NCI-H774 (cell line): Measurements from ENCODE around the gene CYP2A6.
"Not testable (repeated sequence)": the region's sequence is repeated elsewhere in the genome, so short reads cannot be mapped to it uniquely, and the experiment has no call there.

Source experiments
- DNase-seq: peaks from one replicate; lab custom pipeline; 2025; lab: John Stamatoyannopoulos, UW

The CYP2A6 gene

GRCh38 chr19:40846722-40847121 lies 3.5 kb downstream of the CYP2A6 start:
- DNase-seq: not testable (repeated sequence)

DNA sequence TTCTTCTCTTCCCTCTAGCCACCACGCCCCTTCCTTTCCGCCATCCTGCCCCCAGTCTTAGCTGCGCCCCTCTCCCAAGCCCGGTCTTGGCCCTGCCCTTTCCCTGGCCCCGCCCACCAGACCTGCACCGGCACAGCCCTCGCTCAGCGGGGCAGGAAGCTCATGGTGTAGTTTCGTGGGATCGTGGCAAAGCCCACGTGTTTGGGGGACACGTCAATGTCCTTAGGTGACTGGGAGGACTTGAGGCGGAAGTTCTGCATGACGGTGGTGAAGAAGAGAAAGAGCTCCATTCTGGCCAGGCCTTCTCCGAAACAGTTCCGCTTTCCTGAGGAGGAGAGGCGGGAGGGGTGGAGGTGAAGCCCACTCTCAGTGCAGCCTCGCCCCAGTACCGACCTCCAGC lies 6.6 kb downstream of the CYP2A6 start:
- not testable (repeated sequence) for DNase-seq

- DNase-seq: not testable (repeated sequence)
Measured at GRCh38 chr19:40842997-40843652, 7.1 kb downstream of the CYP2A6 start.

DNA sequence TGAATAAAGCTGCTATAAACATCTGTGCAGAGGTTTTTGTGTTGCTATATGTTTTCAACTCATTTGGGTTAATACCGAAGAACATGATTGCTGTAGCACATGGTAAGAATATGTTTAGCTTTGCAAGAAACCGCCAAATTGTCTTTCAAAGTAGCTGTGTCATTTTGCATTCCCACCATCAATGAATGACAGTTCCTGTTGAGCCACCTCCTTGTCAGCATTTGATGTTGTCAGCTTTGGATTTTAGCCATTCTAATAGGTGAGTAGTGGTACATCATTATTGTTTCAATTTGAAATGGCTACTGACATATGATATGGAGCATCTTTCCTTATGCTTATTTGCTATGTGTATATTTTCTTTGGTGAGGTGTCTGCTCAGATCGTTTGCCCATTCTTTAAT lies 8.2 kb downstream of the CYP2A6 start:
- DNase-seq: not testable (repeated sequence)

DNA sequence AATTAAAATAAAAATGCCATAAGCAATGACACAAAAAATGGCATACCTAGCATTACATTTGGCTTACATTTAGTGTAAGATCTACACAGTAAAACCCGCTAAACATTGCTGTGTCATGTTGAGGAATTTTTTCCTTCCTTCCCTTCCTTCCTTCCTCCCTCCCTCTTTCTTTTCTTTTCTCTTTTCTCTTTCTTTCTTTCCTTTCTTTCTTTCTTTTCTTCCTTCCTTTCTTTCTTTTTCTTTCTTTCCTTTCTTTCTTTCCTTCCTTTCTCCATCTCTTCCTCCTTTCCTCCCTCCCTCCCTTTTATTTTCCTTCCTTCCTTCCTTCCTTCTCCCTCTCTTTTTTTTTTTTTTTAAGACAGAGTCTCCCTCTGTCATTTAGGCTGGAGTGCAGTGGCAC lies 11.8 kb downstream of the CYP2A6 start:
- DNase-seq: not testable (repeated sequence)

DNA sequence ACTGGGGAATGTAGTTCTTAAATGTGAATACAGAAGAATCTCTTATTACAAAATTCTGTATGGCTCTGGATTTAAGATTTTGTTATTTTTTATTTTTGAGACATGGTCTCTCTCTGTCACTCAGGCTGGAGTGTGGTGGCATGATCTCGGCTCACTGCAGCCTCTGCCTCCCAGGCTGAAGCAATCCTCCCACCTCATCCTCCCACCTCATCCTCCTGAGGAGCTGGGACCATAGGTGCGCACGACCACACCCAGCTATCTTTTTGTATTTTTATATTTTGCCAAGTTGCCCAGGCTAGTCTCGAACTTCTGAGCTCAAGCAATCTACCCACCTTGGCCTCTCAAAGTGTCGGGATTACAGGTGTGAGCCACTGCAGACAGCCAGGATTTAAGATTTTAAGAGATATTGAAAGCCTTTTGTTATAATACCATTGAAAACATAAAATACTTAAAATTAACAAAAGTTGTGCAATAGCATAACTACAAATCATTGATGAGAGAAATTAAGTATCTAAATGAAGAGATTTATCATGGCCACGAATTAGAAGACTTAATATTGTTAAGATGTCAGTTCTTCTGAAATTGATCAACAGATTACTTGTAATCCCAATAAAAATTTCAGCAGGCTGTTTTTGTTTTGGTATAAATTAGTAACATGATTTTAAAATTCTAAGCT lies 13.4 kb downstream of the CYP2A6 start:
- DNase-seq: no peak

DNA sequence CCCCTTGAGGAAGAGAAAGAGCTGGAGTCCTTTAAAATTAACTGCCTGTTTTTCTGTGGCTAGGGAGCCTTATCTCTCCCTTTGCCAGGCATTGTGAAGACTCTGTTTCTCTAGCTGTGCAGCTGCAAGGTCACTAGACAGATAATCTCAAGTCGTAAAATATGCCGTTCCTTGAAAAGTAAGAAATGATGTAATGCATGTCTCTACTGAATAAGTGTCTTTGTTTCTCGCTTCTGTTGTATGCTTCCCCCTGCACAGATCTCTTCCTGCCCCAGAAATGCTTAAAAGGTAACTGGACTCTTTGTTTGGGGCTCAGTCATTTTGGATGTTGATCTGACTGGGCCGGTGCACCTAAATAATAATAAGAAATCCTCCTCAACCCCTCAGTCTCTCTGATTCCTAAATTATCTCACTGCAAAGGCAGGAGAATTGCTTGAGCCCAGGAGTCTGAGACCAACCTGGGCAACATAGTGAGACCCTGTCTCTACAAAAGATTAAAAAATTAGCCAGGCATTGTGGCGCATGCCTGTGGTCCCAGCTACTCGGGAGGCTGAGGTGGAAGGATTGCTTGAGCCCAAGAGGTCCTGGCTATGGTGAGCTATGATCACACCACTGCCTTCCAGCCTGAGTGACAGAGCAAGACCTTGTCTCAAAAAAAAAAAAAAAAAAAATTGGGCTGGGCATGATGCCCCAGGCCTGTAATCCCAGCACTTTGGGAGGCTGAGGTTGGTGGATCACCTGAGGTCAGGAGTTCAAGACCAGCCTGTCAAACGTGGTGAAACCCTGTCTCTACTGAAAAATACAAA lies 16.3 kb downstream of the CYP2A6 start:
- DNase-seq: not testable (repeated sequence)

DNA sequence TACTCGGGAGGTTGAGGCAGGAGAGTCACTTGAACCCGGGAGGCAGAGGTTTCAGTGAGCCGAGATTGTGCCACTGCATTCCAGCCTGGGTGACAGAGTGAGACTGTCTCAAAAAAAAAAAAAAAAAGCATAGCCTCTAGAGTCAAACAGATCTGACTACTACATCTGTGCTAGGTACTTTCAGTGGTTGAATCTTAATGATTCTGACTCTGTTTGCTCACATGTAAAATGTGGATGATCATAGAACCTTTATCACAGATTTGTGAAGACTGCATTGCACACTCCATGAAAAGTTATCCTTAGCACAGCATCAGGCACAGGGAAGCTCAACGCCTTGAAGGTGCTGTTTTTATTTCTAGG lies 17.8 kb downstream of the CYP2A6 start:
- DNase-seq: not testable (repeated sequence)

GRCh38 chr19:40831502-40832430 lies 18.5 kb downstream of the CYP2A6 start:
- DNase-seq: no peak

GRCh38 chr19:40830741-40831140 lies 19.5 kb downstream of the CYP2A6 start:
- not testable (repeated sequence) for DNase-seq

DNA sequence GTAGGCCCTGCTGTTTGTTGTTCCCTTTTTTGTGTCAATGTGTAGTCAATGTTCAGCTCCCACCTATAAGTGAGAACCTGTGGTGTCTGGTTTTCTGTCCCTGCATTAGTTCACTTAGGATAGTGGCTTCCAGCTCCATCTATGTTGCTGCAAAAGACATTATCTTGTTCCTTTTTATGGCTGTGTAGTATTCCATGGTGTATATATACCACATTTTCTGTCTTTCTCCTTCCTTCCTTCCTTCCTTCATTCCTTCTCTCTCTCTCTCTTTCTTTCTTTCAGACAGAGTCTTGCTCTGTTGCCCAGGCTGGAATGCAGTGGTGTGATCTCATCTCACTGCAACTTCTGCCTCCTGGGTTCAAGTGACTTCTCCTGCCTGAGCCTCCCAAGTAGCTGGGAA lies 21.0 kb downstream of the CYP2A6 start:
- DNase-seq: no peak

GRCh38 chr19:40827386-40828247 lies 22.6 kb downstream of the CYP2A6 start:
- no peak for DNase-seq

DNA sequence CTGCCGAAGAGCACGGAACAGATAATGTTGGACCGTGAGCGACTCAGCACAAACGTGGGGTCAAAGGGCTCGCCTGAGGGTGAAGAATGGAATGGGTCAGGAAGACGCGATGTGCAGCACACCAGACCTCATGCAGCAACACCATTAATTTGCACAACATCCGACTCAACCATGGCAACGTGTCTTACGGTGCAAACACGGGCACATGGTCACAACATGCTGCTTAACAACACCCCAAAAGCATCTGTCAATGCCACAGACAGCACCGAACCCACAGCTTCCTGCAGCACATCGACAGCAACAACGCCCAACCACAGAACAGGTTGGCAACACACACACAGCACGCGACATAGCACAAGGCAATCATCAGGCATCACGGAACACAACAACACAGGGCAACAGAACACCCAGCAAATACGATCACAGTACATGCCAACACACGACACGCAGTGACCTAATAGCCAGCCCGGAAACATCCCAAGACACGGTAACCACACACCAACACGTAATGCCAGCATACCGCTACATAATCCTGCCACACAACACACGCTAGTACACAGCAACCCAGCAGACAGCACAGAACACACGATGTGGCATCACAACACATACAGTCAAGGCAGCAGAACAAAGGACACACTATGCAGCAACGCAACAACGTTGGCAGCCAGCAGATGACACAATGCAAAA lies 23.4 kb downstream of the CYP2A6 start:
- DNase-seq: not testable (repeated sequence)

DNA sequence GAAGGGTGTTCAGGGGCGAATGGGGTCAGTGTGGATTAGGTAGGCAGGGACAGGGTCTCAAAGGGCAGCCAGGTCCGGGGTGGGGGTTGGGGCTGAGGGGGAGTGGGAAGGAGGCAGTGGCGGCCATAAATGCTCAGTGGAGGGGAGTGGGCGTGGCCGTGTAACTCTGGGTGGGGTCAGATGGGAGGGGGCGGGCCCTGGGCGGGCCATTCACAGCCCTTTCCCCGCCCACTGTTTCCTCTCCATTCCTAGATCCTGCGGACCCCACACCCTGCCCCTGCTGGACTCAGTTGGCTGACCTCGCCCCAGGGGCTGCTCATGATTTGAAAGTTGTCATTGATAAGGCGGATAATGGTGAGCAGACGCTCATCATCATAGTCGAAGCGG lies 23.9 kb downstream of the CYP2A6 start:
- DNase-seq: not testable (repeated sequence)

DNA sequence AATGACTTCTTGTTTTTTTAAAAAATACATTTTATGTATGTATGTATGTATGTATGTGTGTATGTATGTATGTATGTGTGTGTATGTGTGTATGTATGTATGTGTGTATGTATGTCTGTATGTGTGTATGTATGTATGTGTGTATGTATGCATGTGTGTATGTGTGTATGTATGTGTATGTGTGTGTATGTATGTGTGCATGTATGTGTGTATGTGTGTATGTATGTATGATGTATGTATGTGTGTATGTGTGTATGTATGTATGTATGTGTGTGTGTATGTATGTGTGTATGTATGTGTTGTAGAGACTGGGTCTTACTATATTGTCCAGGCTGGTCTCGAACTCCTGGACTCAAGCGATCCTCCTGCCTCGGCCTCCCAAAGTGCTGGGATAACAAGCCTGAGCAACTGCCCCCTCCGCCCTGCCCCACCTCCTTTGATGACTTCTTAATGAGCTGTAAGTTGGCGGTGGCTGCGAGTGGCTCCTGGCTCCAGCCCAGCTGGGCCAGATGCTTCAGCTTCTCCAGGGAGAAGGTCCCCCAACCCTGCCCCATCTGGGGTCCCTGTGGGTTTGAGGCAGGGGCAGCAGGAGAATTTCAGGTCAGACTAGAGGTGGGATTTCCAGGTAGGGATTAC lies 24.7 kb downstream of the CYP2A6 start:
- not testable (repeated sequence) for DNase-seq

- not testable (repeated sequence) for DNase-seq
Measured at GRCh38 chr19:40824916-40825315, 25.3 kb downstream of the CYP2A6 start.

DNA sequence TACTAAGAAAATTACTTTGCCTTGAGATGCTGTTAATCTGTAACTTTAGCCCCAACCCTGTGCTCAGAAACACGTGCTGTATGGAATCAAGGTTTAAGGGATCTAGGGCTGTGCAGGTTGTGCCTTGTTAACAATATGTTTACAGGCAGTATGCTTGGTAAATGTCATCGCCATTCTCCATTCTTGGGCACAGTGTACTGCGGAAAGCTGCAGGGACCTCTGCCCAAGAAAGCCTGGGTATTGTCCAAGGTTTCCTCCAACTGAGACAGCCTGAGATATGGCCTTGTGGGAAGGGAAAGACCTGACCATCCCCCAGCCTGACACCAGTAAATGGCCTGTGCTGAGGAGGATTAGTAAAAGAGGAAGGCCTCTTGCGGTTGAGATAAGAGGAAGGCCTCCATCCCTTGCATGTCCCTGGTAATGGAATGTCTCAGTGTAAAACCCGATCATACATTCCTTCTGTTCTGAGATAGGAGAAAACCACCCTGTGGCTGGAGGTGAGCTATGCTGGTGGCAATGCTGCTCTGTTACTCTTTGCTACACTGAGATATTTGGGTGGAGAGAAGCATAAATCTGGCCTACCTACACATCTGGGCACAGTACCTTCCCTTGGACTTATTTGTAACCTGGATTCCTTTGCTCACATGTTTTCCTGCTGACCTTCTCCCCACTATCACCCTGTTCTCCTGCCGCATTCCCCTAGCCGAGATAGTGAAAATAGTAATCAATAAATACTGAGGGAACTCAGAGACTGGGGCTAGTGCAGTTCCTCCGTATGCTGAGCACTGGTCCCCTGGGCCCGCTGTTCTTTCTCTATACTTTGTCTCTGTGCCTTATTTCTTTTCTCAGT lies 27.3 kb downstream of the CYP2A6 start:
- DNase-seq: not testable (repeated sequence)

DNA sequence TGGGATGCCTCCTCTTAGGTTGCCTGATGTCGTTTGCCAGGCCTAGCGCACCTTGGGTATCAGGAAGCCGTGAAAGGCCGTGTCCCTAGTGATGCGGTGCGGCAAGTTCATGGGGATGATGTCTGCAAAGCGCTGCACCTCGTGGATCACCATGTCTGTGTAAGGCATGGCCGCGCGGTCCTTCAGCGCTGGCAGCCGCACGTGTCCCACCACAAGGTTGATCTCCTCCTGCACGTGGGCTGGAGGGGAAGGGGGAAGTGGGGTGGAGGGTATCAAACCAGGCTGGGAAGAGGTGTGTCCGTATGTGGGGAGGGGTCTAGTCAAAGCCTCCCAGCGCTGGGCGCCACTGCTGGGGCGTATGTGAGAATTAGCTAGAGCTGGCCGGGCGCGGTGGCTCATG lies 28.1 kb downstream of the CYP2A6 start:
- DNase-seq: no peak
